Cardiac fibroblast (primary cell): ENCODE measurements around the gene TTBK2.
"Not testable (repeated sequence)": the region's sequence is repeated elsewhere in the genome, so short reads cannot be mapped to it uniquely, and the experiment has no call there.

Experiments used
- DNase-seq, 2 donors: peaks; one replicate each; pipeline versions ENCODE4 v3.0.0 to v3.0.0-alpha.2; 2010; ENCODE audit warnings: low read depth in 2 of 2
- H3K4me3 ChIP-seq, 2 donors: replicated peaks in 1 of 2; 1 replicate in 1 of 2; 2 replicates in 1 of 2; pipeline ENCODE4 v1.5.1; 2011; ENCODE audit warnings: low read depth in 2 of 2, low read length in 2 of 2, mild to moderate bottlenecking in 2 of 2, moderate library complexity in 1 of 2
- TF ChIP-seq, protein P1 (sequence below): IDR thresholded peaks from one replicate; pipeline ENCODE4 v1.5.1; 2011; ENCODE audit warnings: low read depth, mild to moderate bottlenecking, low read length, inconsistent platforms

Gene TTBK2

DNA sequence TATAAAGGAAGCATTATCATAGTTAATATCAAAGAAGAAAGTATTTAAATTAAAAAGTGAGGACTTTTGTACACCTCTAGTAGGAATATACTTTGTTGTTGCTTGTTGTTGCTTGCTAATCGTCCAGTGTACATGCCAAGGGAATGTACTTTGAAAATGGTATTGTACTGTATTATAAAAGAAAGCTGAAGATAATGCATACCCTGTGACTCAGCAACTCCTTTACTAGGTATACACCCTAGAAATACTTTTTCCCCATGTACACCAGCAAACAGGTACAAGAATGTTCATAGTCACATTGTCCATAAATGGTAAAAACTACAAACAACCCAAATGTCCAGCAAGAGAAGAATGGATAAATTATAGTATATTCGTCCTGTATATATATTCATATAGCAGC is 12.0 kb downstream of the TTBK2 start:
- no peak for DNase-seq
- H3K4me3 ChIP-seq: no peak overlapping the region
- TF ChIP-seq, protein P1, sequence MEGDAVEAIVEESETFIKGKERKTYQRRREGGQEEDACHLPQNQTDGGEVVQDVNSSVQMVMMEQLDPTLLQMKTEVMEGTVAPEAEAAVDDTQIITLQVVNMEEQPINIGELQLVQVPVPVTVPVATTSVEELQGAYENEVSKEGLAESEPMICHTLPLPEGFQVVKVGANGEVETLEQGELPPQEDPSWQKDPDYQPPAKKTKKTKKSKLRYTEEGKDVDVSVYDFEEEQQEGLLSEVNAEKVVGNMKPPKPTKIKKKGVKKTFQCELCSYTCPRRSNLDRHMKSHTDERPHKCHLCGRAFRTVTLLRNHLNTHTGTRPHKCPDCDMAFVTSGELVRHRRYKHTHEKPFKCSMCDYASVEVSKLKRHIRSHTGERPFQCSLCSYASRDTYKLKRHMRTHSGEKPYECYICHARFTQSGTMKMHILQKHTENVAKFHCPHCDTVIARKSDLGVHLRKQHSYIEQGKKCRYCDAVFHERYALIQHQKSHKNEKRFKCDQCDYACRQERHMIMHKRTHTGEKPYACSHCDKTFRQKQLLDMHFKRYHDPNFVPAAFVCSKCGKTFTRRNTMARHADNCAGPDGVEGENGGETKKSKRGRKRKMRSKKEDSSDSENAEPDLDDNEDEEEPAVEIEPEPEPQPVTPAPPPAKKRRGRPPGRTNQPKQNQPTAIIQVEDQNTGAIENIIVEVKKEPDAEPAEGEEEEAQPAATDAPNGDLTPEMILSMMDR: no peak

DNA sequence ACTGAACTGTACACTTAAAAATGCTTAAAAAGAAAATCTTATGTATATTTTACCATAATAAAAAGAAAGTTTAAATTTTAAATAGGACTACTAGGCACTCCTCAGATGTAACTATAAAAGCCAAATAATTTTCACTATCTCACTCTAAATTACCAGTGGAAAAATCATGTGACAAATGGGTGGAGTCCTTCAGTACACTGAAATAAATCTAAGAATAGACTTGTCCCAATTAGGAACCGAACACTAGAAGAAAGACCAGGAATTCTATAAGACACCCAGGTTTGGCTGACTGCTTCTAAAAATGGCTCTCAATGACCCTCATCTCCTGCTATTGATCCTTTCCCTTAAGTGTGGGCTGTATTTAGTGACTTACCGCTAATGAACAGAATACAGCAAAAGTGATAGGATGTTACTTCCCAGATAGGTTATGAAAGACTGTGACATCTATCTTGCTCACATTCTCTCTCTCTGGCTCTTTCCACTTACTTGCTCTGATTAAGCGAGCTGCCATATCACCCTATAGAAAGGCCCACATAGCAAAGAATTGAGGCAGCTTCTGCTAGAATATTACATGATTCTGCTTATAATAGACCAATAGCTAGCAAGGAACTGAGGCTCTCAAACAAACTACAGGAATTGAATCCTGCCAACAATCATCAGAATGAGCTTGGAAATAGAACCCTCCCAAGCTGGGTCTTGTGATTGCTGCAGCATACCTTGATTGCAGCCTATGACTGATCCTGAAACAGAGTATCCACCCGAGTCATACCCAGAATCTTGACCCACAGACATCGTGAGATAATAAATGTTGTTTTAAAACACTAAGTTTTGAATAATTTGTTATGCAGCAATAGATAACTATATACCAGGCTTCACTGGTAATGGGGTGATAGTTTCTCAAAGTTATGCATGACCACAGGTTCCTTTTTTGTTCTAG is 16.9 kb downstream of the TTBK2 start:
- no peak overlapping the region for H3K4me3 ChIP-seq
- DNase-seq: no peak
- TF ChIP-seq, protein P1: no peak

DNA sequence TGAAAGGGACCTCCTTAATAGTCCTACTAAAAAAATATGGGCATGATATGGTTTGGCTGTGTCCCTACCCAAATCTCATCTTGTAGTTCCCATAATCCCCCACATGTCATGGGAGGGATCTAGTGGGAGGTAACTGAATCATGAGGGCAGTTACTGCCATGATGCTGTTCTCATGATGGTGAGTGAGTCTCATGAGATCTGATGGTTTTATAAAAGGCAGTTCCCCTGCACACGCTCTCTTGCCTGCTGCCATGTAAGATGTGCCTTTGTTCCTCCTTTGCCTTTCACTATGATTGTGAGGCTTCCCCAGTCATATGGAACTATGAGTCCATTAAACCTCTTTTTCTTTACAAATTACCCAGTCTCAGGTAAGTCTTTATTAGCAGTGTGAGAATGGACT is 26.7 kb downstream of the TTBK2 start:
- not testable (repeated sequence) for DNase-seq, H3K4me3 ChIP-seq

DNA sequence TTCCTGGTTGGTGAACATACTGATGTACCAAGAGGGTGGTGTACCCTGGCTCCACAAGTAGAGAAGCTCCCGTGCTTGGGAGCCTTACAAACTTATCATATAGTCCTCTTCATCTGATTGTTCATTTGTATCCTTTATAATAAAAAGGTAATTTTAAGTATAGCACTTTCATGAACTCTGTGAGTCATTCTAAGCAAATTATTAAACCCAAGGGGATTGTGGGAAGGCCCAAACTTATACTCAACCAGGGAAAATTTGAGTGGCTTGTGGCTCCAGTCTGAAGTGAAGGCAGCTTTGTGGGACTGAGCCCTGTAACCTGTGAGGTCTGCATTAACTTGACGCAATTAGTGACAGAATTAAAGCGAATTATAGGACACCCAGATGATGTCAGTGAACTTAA is 29.0 kb downstream of the TTBK2 start:
- TF ChIP-seq, protein P1: no peak
- peak; percentile 25 to 52 for DNase-seq

DNA sequence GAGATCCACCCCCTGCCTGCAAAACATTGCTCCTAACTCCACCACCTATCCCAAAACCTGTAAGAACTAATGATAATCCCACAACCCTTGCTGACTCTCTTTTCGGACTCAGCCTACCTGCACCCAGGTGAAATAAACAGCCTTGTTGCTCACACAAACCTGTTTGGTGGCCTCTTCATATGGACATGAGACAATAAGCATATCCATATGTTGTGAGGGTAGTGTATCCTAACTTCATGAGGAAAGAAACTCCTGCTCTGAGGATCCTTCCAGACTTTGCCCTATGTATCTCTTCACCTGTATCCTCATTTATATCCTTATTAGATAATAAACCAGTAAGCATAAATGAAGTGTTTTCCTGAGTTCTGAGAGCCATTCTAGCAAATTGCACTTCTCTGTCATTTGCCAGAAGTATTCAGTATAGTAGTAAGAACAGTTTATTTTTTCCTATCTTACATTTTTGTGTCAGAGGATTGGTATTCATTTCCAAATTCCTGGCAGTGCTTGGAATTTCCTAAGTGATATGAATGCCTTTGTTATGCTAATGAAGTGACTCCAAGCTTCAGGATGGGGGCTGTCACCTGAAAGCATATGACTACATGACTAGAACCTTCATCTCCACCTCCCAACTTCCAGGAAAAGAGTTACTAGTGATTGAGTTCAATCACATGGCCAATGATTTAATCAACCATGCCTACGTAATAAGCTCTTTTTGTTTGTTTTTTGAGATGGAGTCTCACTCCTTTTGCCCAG is 30.2 kb downstream of the TTBK2 start:
- no peak overlapping the region for H3K4me3 ChIP-seq
- TF ChIP-seq, protein P1: no peak
- DNase-seq: peak; percentile 88 to 91

More for the DNA sequence above, 29.0 kb downstream of the TTBK2 start:
- H3K4me3 ChIP-seq: no peak overlapping the region

DNA sequence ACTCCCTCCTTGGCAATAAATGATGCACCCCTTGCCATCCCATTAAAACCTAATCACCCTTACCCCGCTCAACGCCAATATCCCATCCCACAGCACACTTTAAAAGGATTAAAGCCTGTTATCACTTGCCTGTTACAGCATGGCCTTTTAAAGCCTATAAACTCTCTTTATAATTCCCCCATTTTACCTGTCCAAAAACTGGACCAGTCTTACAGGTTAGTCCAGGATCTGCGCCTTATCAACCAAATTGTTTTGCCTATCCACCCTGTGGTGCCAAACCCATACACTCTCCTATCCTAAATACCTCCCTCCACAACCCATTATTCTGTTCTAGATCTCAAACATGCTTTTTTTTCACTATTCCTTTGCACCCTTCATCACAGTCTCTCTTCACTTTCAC is 33.2 kb downstream of the TTBK2 start:
- DNase-seq, H3K4me3 ChIP-seq: not testable (repeated sequence)

DNA sequence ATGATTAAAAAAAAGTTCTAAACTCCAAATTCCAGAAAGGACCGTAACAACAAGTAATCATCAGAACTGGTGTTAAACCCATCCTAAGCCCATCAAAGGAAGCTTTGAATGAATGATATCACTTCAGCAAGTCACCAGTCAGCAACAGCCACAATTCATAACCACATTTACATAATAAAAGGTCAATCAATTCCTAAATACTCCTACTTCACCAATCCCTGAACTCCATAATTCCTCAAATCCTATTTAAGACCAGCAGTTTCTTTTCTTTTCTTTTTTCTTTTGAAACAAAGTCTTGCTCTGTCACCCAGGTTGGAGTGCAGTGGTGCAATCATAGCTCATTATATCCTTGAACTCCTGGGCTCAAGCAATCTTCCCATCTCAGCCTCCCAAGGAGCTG is 40.5 kb downstream of the TTBK2 start:
- no peak for DNase-seq
- TF ChIP-seq, protein P1: no peak
- H3K4me3 ChIP-seq: no peak overlapping the region
